BJ (cell line): ENCODE measurements around the gene TTC28. TPM values are rescaled to one million over a fixed set of nuclear protein-coding genes. Genes with fewer than 3 reads are reported as not detected.

Experiments
- CTCF ChIA-PET: fragments of 350-600 bp; formaldehyde crosslinking; extraction: SDS; loops from one replicate; lab custom pipeline; 2021; ENCODE audit warnings: antibody characterized with exemption, inconsistent platforms; lab: Yijun Ruan, JAX
- POLR2A ChIA-PET: fragments of 300-600 bp; sonication (Branson Sonifier 250); formaldehyde crosslinking; extraction: SDS; loops from one replicate; lab custom pipeline; 2021; ENCODE audit warnings: antibody characterized with exemption; lab: Charles Lee
- DNase-seq: peaks from one replicate; pipeline ENCODE4 v3.0.0-alpha.2; 2011; ENCODE audit warnings: low read depth
- H3K27me3 ChIP-seq: 2 replicates; pipeline ENCODE4 v1.6.0; 2011; ENCODE audit warnings: low read length; ENCODE audit not compliant: control insufficient read depth, insufficient read depth
- H3K36me3 ChIP-seq: 2 replicates; pipeline ENCODE4 v1.5.1; 2011; ENCODE audit warnings: low read length; ENCODE audit not compliant: control insufficient read depth, insufficient read depth
- H3K4me3 ChIP-seq: 2 replicates; pipeline ENCODE4 v1.5.1; 2011; ENCODE audit warnings: low read depth, mild to moderate bottlenecking, control low read depth, low read length
- polyA plus RNA-seq: library from polyadenylated mRNA; depleted of rRNA; stranded (reverse); fragments of >200 nt; gene quantifications from 2 replicates; pipeline ENCODE4 v1.2.3, GENCODE V29; 2011
- TF ChIP-seq, protein P1 (sequence below): IDR thresholded peaks from 2 replicates; pipeline ENCODE4 v1.5.1; 2011; ENCODE audit warnings: low read depth, mild to moderate bottlenecking, control low read depth, inconsistent platforms, low read length, moderate library complexity; ENCODE audit not compliant: insufficient read depth

Gene TTC28
- polyA plus RNA-seq, 1 experiment, result 8.7 TPM

DNA sequence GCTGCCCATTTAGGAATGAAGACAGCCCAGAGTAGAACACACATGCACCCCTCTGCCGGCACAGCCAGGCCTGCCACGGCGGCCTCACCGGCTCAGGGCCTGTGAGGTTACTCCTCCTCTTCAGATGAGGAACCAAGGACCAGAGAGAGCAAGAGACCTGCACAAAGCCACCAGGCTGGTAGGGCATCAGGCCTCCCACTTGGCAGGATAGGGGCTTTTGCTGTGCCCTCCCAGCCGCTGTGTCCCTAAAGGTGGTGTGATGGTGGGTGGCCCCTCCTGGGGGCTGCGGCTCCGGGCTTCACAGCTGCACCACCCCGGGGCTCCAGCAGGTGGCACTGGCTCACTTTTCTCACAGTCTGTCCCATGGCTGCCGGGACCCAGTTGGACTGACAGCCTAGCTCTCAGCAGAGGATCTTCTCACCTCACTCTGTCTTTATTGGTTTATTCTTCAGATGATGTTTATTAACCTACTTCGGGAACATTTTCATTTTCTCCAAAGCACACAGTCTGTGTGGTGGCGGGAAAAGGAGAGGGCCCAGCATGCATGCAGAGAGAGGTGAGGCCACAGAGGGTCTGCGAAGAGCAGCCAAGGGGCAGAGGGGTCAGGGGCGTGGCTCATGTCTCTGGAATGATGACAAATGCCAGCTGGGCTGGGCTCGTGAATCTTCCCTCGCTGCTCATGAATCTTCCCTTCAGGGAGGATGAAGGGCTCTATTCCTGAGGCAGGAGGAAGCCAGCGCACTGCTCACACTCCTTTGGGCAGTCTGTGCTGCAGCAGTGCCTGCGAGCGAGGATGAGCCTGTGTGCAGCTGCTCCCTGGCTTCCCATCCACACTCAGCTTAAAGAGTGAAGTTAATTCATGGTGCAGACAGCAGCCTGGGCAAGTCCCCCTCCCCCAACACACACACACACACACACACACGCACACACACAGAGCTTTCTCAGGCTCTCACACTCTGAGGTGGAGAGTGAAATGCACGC lies 659.5 kb downstream of the TTC28 start:
- Histone ChIP-seq H3K4me3 (no peak overlapping the region), H3K36me3 (peaks cover 2% of the 10 kb centered on the region), H3K27me3 (no peaks in the 10 kb centered on the region)
- no peak for DNase-seq
- TF ChIP-seq, protein P1, sequence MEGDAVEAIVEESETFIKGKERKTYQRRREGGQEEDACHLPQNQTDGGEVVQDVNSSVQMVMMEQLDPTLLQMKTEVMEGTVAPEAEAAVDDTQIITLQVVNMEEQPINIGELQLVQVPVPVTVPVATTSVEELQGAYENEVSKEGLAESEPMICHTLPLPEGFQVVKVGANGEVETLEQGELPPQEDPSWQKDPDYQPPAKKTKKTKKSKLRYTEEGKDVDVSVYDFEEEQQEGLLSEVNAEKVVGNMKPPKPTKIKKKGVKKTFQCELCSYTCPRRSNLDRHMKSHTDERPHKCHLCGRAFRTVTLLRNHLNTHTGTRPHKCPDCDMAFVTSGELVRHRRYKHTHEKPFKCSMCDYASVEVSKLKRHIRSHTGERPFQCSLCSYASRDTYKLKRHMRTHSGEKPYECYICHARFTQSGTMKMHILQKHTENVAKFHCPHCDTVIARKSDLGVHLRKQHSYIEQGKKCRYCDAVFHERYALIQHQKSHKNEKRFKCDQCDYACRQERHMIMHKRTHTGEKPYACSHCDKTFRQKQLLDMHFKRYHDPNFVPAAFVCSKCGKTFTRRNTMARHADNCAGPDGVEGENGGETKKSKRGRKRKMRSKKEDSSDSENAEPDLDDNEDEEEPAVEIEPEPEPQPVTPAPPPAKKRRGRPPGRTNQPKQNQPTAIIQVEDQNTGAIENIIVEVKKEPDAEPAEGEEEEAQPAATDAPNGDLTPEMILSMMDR, result peak; percentile 98
- POLR2A ChIA-PET, result no interaction called here
- CTCF ChIA-PET, result interaction anchor here (0.6 to 3.6 kb wide), 50 partner anchors 9 to 1226 kb away, joined by 3 to 33 read pairs (median 4); no protein-coding TSS in a partner anchor

DNA sequence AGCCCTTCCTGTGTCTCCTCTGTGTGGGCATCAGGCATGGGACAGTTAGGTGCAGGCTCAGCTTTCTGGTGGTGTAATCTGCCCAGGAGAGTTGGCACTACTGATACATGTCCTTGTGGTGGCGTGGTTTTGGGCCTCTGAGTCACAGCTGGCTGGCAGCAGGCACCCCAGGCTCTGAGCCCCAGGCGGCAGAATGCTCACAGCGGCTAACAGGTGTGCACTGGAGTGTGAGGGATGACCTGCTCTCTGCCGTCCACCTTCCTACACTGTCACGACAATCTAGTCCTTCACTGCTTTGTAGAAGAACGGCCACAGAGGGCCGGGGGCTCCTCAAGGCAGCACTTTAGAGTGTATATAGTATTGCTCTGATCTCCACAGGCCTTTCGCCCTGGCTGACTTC lies 660.3 kb downstream of the TTC28 start:
- no peaks in the 10 kb centered on the region for H3K27me3 ChIP-seq
- peaks cover 2% of the 10 kb centered on the region for H3K36me3 ChIP-seq
- no peak overlapping the region for H3K4me3 ChIP-seq
- no peak for DNase-seq
- ChIA-PET CTCF (interaction anchor here (0.5 to 3.6 kb wide), 40 partner anchors 10 to 1227 kb away, joined by 3 to 33 read pairs (median 4); no protein-coding TSS in a partner anchor), POLR2A (no interaction called here)
- TF ChIP-seq, protein P1, result no peak

DNA sequence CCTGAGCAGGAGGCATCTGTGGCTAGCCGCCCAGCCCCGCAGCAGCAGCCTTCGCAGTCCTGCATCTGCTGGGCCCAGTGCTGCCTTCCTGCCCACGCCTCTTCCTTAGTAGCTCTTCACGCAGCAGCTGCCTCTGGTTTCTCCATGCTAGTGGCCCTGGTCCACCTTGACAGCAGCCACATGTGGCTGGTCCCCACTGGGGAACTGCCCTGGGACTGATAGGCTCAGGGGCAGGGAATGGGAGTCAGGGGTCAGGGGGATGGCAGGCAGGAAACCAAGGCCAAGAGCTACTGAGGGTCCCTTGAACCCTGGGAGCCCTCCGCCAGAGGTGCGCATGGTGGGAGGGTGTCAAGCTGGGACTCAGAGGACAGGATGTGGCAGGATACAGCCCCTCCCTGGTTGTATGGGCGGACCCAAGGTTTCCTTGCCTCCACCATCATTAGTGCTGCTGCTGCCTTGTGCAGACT lies 661.1 kb downstream of the TTC28 start:
- no peak for DNase-seq
- Histone ChIP-seq H3K27me3 (no peaks in the 10 kb centered on the region), H3K4me3 (no peak overlapping the region), H3K36me3 (peaks cover 2% of the 10 kb centered on the region)
- TF ChIP-seq, protein P1, result no peak
- CTCF ChIA-PET, result interaction anchor here (0.8 to 3.6 kb wide), 11 partner anchors 14 to 811 kb away, joined by 3 to 33 read pairs (median 3); no protein-coding TSS in a partner anchor
- POLR2A ChIA-PET, result no interaction called here

DNA sequence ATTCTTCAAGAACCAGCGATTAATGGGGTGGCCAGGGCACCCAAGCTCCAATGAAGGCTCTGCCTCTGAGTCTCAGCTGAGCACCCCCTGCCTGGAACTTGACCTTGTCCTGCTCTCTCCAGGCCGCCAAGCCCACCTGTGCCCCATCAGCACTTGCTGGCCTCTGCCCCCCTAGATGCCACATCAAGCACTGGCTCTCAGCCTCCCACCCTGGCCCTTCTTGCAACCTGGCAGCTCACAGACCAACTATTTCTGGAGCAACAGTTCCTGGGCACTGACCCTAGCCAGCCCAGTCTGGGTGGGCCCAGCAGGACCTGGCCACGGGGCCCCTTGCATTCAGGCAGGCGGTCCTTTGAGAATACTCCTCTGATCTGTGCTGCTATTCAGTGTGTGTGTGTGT lies 661.8 kb downstream of the TTC28 start:
- POLR2A ChIA-PET, result no interaction called here
- H3K36me3 ChIP-seq, result peaks cover 3% of the 10 kb centered on the region
- no peaks in the 10 kb centered on the region for H3K27me3 ChIP-seq
- no peak for DNase-seq
- no peak overlapping the region for H3K4me3 ChIP-seq
- TF ChIP-seq, protein P1, result no peak
- CTCF ChIA-PET, result interaction anchor here (1.0 to 3.6 kb wide), 3 partner anchors 10 to 575 kb away, joined by 4 to 33 read pairs (median 7); no protein-coding TSS in a partner anchor

DNA sequence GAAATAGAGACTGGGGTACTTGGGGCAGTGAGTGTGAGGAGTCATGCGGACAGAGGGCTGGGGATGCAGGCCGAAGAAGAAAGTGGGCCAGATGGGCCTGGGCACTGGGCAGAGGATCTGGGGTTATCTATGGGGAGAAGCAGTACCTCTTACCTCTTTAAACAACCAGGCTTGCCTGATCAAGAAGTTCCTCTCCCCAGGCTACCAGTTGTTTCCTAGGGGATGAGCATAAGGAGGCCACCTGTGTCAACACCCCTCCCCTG lies 662.2 kb downstream of the TTC28 start:
- TF ChIP-seq, protein P1, result no peak
- ChIA-PET CTCF (interaction anchor here (1.0 kb wide), 1 partner anchor 9 kb away, joined by 4 read pairs; no protein-coding TSS in a partner anchor), POLR2A (no interaction called here)

More for the DNA sequence above, 662.2 kb downstream of the TTC28 start:
- Histone ChIP-seq H3K27me3 (no peaks in the 10 kb centered on the region), H3K4me3 (no peak overlapping the region), H3K36me3 (peaks cover 3% of the 10 kb centered on the region; the same call in 1 of the 2 replicates)
- DNase-seq, result no peak
